ENCODE measurements around the gene DENND4B. TPM values are rescaled to one million over a fixed set of nuclear protein-coding genes. Genes with fewer than 3 reads are reported as not detected.

DENND4B gene
- total and polyA plus RNA-seq, 2 donors from 2014 or later: 13.2 to 60.6 TPM

GRCh38 chr1:153977250-153978240 lies 31.0 kb upstream of the DENND4B start, which contains the start of gene JTB:
Gene JTB, minus strand, starts transcription at chr1:153977674. Its CDS starts 422 bp downstream, at chr1:153977252.
- H3K36me3 ChIP-seq (ENCODE audit: control insufficient read depth in 2 of 3, insufficient read depth in 3 of 3, low read length in 3 of 3): peaks cover 2 to 8% (median 4%) of the 10 kb centered on the region in 3 donors
- H3K4me1 ChIP-seq (ENCODE audit: control insufficient read depth in 2 of 3, insufficient read depth in 2 of 3, low read depth in 1 of 3, low read length in 3 of 3): peaks cover 0 to 8% (median 0%) of the 10 kb centered on the region in 3 donors
- peak; percentile 88 to 96 (median 94) for DNase-seq
- no peak for TF ChIP-seq CTCF (IDR thresholded peaks at IDR 0.05; ENCODE audit: borderline replicate concordance, extremely low read depth, insufficient read depth)
- peak within 1 kb of the TSS; percentile 92 to 98 (median 95) for H3K9ac ChIP-seq (ENCODE audit: low read length in 3 of 3)
- H3K4me3 ChIP-seq (ENCODE audit: low read length in 3 of 3): peak within 1 kb of the TSS; percentile 64 to 92 (median 91)
- intact Hi-C loops (cut with DNase I): no loop called here
- no peaks in the 10 kb centered on the region for H3K27me3 ChIP-seq (ENCODE audit: control insufficient read depth, insufficient read depth, low read length)
- H3K9me3 ChIP-seq (ENCODE audit: control insufficient read depth in 2 of 3, insufficient read depth in 1 of 3, low read length in 3 of 3): no peaks in the 10 kb centered on the region
- H3K27ac ChIP-seq (ENCODE audit: low read depth in 2 of 2, low read length in 2 of 2): peak within 1 kb of the TSS; percentile 83 to 92
- no peak for FAIRE-seq

- H3K36me3 ChIP-seq (ENCODE audit: control insufficient read depth in 2 of 3, insufficient read depth in 3 of 3, low read length in 3 of 3): peaks cover 2 to 8% (median 4%) of the 10 kb centered on the region in 3 donors
- H3K27me3 ChIP-seq (ENCODE audit: control insufficient read depth, insufficient read depth, low read length): no peaks in the 10 kb centered on the region
- peak overlapping the region; percentile 92 to 98 (median 95) for H3K9ac ChIP-seq (ENCODE audit: low read length in 3 of 3)
- H3K9me3 ChIP-seq (ENCODE audit: control insufficient read depth in 2 of 3, insufficient read depth in 1 of 3, low read length in 3 of 3): no peaks in the 10 kb centered on the region
- DNase-seq: peak in 2 of 5 donors; percentile 19 to 33
- intact Hi-C loops (cut with DNase I): no loop called here
- H3K27ac ChIP-seq (ENCODE audit: low read depth in 2 of 2, low read length in 2 of 2): peak overlapping the region; percentile 83 to 92
- no peak for FAIRE-seq
- H3K4me3 ChIP-seq (ENCODE audit: low read length in 3 of 3): peak overlapping the region; percentile 64 to 92 (median 91)
- TF ChIP-seq CTCF (IDR thresholded peaks at IDR 0.05; ENCODE audit: borderline replicate concordance, extremely low read depth, insufficient read depth): no peak
- H3K4me1 ChIP-seq (ENCODE audit: control insufficient read depth in 2 of 3, insufficient read depth in 2 of 3, low read depth in 1 of 3, low read length in 3 of 3): peaks cover 0 to 8% (median 0%) of the 10 kb centered on the region in 3 donors
These were observed 30.3 kb upstream of the DENND4B start for GRCh38 chr1:153976819-153977249.

GRCh38 chr1:153973525-153973924 lies 27.0 kb upstream of the DENND4B start:
- no peak overlapping the region for H3K9ac ChIP-seq (ENCODE audit: low read length in 3 of 3)

More at GRCh38 chr1:153973525-153973924, 27.0 kb upstream of the DENND4B start:
- Histone ChIP-seq H3K36me3 (ENCODE audit: control insufficient read depth in 2 of 3, insufficient read depth in 3 of 3, low read length in 3 of 3) (peaks cover 2 to 8% (median 4%) of the 10 kb centered on the region in 3 donors), H3K4me1 (ENCODE audit: control insufficient read depth in 2 of 3, insufficient read depth in 2 of 3, low read depth in 1 of 3, low read length in 3 of 3) (peaks cover 0 to 10% (median 3%) of the 10 kb centered on the region in 3 donors), H3K4me3 (ENCODE audit: low read length in 3 of 3) (no peak overlapping the region), H3K9me3 (ENCODE audit: control insufficient read depth in 2 of 3, insufficient read depth in 1 of 3, low read length in 3 of 3) (no peaks in the 10 kb centered on the region), H3K27ac (ENCODE audit: low read depth in 2 of 2, low read length in 2 of 2) (no peak overlapping the region), H3K27me3 (ENCODE audit: control insufficient read depth, insufficient read depth, low read length) (no peaks in the 10 kb centered on the region)
- DNase-seq (no peak), FAIRE-seq (no peak)
- TF ChIP-seq CTCF (IDR thresholded peaks at IDR 0.05; ENCODE audit: borderline replicate concordance, extremely low read depth, insufficient read depth): no peak
- intact Hi-C loops (cut with DNase I): no loop called here

Data from kidney (tissue), 14 donors.